WTC11 (cell line): ENCODE measurements around the gene ADPRS. TPM values are rescaled to one million over a fixed set of nuclear protein-coding genes. Genes with fewer than 3 reads are reported as not detected.

Experiments used
- ATAC-seq: fragments of 200-7000 bp; cut with Tn5 transposase; 2 replicates; pipeline ENCODE4 v1.10.0; 2021; ENCODE audit warnings: mild to moderate bottlenecking, moderate library complexity
- CTCF ChIA-PET: fragments of 300-600 bp; sonication (Branson Sonifier 250); formaldehyde crosslinking; loops from one replicate; lab custom pipeline; 2021; ENCODE audit warnings: antibody characterized with exemption; lab: Charles Lee
- POLR2A ChIA-PET: fragments of 350-600 bp; sonication (Branson Sonifier 250); formaldehyde crosslinking; loops from one replicate; lab custom pipeline; 2021; ENCODE audit warnings: antibody characterized with exemption; lab: Charles Lee
- DNase-seq: peaks from one replicate; pipeline ENCODE4 v3.0.0; 2021; ENCODE audit warnings: low spot score
- H3K27ac Mint-ChIP-seq: 2 replicates; pipeline ENCODE4 v1.8.0; 2021; ENCODE audit warnings: mixed read lengths
- H3K27me3 Mint-ChIP-seq: 2 replicates; pipeline ENCODE4 v1.8.0; 2021; ENCODE audit warnings: low read depth, mild to moderate bottlenecking, moderate library complexity, mixed read lengths
- H3K36me3 Mint-ChIP-seq: 2 replicates; pipeline ENCODE4 v1.8.0; 2021; ENCODE audit warnings: mixed read lengths
- H3K4me1 Mint-ChIP-seq: 2 replicates; pipeline ENCODE4 v1.8.0; 2022; ENCODE audit warnings: mixed read lengths
- H3K4me3 Mint-ChIP-seq: 2 replicates; pipeline ENCODE4 v1.8.0; 2021; ENCODE audit warnings: mild to moderate bottlenecking, moderate library complexity, mixed read lengths
- H3K9me3 Mint-ChIP-seq: 2 replicates; pipeline ENCODE4 v1.8.0; 2021; ENCODE audit warnings: mixed read lengths
- AFF4 ChIP-seq: sonication (generic); formaldehyde crosslinking; IDR thresholded peaks from 2 replicates; pipeline ENCODE4 v1.8.1; 2023; ENCODE audit warnings: mild to moderate bottlenecking, missing genetic modification reagents, borderline replicate concordance
- ETV6 ChIP-seq: sonication (generic); formaldehyde crosslinking; IDR thresholded peaks from 2 replicates; pipeline ENCODE4 v1.8.1; 2022; ENCODE audit warnings: mild to moderate bottlenecking, missing genetic modification reagents
- IRF2 ChIP-seq: sonication (generic); formaldehyde crosslinking; IDR thresholded peaks from 2 replicates; pipeline ENCODE4 v1.8.0; 2022; ENCODE audit warnings: low read depth, missing genetic modification reagents, borderline replicate concordance
- NFE2L1 ChIP-seq: sonication (generic); formaldehyde crosslinking; IDR thresholded peaks from 2 replicates; pipeline ENCODE4 v1.8.1; 2023; ENCODE audit warnings: missing genetic modification reagents
- PREB ChIP-seq: sonication (generic); formaldehyde crosslinking; IDR thresholded peaks from 2 replicates; pipeline ENCODE4 v1.8.1; 2022; ENCODE audit warnings: mild to moderate bottlenecking, missing genetic modification reagents, moderate library complexity, borderline replicate concordance
- RELA ChIP-seq: sonication (generic); formaldehyde crosslinking; IDR thresholded peaks from 2 replicates; pipeline ENCODE4 v1.8.1; 2022; ENCODE audit warnings: missing genetic modification reagents, mild to moderate bottlenecking, borderline replicate concordance
- ZNF232 ChIP-seq: sonication (generic); formaldehyde crosslinking; IDR thresholded peaks from 2 replicates; pipeline ENCODE4 v1.8.0; 2022; ENCODE audit warnings: mild to moderate bottlenecking, missing genetic modification reagents
- ZNF317 ChIP-seq: sonication (generic); formaldehyde crosslinking; IDR thresholded peaks from 2 replicates; pipeline ENCODE4 v1.8.1; 2023; ENCODE audit warnings: low read depth, mild to moderate bottlenecking, moderate library complexity, missing genetic modification reagents, borderline replicate concordance
- total RNA-seq: library from RNA; stranded (reverse); gene quantifications from 3 replicates; pipeline ENCODE4 v1.2.3, GENCODE V29; 2021
- TF ChIP-seq, protein P1 (sequence below): sonication (generic); formaldehyde crosslinking; IDR thresholded peaks from 2 replicates; pipeline ENCODE4 v1.8.1; 2023; ENCODE audit warnings: mild to moderate bottlenecking, missing genetic modification reagents
- TF ChIP-seq, protein P2 (sequence below): sonication (generic); formaldehyde crosslinking; IDR thresholded peaks from 2 replicates; pipeline ENCODE4 v1.8.1; 2023; ENCODE audit warnings: mild to moderate bottlenecking, missing genetic modification reagents
- TF ChIP-seq, protein P3 (sequence below): fragments of 200-600 bp; IDR thresholded peaks from 2 replicates; pipeline ENCODE4 v1.8.0; 2022; ENCODE audit warnings: antibody characterized with exemption
- TF ChIP-seq, protein P4 (sequence below): fragments of 250-450 bp; sonication (Bioruptor Pico); IDR thresholded peaks from 2 replicates; pipeline ENCODE4 v1.9.0; 2021; ENCODE audit warnings: mild to moderate bottlenecking
- TF ChIP-seq, protein P5 (sequence below): sonication (generic); formaldehyde crosslinking; IDR thresholded peaks from 2 replicates; pipeline ENCODE4 v1.8.0; 2022; ENCODE audit warnings: missing genetic modification reagents

The ADPRS gene
- total RNA-seq, 1 experiment from 2014 or later = 32.7 TPM

DNA sequence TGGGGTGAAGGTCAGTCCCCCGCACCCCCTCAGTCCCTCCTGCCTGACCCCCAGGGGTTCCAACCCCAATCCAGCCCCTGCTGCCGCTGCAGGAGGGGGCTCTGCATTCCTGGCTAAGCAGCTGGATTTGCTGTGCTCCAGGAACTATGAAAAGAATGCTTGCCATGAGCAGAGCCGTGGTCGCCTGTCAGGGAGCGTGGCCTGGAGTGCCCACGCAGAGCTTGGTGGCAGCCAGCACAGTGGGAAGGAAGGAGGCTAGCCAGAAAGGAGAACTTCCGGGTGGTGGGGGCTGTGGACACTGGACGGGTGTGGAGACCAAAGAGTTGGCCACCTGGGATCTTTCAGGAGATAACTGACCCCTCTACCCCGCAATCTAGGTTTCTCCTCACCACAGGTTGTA is 30.8 kb downstream of the ADPRS start (continued):
- TF ChIP-seq, protein P1, sequence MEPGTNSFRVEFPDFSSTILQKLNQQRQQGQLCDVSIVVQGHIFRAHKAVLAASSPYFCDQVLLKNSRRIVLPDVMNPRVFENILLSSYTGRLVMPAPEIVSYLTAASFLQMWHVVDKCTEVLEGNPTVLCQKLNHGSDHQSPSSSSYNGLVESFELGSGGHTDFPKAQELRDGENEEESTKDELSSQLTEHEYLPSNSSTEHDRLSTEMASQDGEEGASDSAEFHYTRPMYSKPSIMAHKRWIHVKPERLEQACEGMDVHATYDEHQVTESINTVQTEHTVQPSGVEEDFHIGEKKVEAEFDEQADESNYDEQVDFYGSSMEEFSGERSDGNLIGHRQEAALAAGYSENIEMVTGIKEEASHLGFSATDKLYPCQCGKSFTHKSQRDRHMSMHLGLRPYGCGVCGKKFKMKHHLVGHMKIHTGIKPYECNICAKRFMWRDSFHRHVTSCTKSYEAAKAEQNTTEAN (CRISPR knock-in tag) = no peak
- TF ChIP-seq ZNF317 (CRISPR knock-in tag) (no peak), NFE2L1 (CRISPR knock-in tag) (no peak), AFF4 (CRISPR knock-in tag) (no peak), ETV6 (CRISPR knock-in tag) (no peak), IRF2 (CRISPR knock-in tag) (no peak), PREB (CRISPR knock-in tag) (no peak)
- TF ChIP-seq, protein P2, sequence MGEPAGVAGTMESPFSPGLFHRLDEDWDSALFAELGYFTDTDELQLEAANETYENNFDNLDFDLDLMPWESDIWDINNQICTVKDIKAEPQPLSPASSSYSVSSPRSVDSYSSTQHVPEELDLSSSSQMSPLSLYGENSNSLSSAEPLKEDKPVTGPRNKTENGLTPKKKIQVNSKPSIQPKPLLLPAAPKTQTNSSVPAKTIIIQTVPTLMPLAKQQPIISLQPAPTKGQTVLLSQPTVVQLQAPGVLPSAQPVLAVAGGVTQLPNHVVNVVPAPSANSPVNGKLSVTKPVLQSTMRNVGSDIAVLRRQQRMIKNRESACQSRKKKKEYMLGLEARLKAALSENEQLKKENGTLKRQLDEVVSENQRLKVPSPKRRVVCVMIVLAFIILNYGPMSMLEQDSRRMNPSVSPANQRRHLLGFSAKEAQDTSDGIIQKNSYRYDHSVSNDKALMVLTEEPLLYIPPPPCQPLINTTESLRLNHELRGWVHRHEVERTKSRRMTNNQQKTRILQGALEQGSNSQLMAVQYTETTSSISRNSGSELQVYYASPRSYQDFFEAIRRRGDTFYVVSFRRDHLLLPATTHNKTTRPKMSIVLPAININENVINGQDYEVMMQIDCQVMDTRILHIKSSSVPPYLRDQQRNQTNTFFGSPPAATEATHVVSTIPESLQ (CRISPR knock-in tag) = no peak
- TF ChIP-seq, protein P3, sequence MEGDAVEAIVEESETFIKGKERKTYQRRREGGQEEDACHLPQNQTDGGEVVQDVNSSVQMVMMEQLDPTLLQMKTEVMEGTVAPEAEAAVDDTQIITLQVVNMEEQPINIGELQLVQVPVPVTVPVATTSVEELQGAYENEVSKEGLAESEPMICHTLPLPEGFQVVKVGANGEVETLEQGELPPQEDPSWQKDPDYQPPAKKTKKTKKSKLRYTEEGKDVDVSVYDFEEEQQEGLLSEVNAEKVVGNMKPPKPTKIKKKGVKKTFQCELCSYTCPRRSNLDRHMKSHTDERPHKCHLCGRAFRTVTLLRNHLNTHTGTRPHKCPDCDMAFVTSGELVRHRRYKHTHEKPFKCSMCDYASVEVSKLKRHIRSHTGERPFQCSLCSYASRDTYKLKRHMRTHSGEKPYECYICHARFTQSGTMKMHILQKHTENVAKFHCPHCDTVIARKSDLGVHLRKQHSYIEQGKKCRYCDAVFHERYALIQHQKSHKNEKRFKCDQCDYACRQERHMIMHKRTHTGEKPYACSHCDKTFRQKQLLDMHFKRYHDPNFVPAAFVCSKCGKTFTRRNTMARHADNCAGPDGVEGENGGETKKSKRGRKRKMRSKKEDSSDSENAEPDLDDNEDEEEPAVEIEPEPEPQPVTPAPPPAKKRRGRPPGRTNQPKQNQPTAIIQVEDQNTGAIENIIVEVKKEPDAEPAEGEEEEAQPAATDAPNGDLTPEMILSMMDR = no peak

- H3K27ac Mint-ChIP-seq = no peak overlapping the region
- ChIA-PET POLR2A (no interaction called here), CTCF (interaction anchor here (0.6 to 1.6 kb wide), 3 partner anchors 12 to 25 kb away, joined by 3 to 8 read pairs (median 3); no protein-coding TSS in a partner anchor)
- DNase-seq (no peak), ATAC-seq (no peak)
- no peaks in the 10 kb centered on the region for H3K36me3 Mint-ChIP-seq
- H3K27me3 Mint-ChIP-seq = peaks cover 40% of the 10 kb centered on the region
- no peaks in the 10 kb centered on the region for H3K9me3 Mint-ChIP-seq
- TF ChIP-seq ZNF232 (CRISPR knock-in tag) = no peak
- TF ChIP-seq, protein P4, sequence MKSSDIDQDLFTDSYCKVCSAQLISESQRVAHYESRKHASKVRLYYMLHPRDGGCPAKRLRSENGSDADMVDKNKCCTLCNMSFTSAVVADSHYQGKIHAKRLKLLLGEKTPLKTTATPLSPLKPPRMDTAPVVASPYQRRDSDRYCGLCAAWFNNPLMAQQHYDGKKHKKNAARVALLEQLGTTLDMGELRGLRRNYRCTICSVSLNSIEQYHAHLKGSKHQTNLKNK (CRISPR knock-in tag) = no peak
- no peak for TF ChIP-seq RELA
- TF ChIP-seq, protein P5, sequence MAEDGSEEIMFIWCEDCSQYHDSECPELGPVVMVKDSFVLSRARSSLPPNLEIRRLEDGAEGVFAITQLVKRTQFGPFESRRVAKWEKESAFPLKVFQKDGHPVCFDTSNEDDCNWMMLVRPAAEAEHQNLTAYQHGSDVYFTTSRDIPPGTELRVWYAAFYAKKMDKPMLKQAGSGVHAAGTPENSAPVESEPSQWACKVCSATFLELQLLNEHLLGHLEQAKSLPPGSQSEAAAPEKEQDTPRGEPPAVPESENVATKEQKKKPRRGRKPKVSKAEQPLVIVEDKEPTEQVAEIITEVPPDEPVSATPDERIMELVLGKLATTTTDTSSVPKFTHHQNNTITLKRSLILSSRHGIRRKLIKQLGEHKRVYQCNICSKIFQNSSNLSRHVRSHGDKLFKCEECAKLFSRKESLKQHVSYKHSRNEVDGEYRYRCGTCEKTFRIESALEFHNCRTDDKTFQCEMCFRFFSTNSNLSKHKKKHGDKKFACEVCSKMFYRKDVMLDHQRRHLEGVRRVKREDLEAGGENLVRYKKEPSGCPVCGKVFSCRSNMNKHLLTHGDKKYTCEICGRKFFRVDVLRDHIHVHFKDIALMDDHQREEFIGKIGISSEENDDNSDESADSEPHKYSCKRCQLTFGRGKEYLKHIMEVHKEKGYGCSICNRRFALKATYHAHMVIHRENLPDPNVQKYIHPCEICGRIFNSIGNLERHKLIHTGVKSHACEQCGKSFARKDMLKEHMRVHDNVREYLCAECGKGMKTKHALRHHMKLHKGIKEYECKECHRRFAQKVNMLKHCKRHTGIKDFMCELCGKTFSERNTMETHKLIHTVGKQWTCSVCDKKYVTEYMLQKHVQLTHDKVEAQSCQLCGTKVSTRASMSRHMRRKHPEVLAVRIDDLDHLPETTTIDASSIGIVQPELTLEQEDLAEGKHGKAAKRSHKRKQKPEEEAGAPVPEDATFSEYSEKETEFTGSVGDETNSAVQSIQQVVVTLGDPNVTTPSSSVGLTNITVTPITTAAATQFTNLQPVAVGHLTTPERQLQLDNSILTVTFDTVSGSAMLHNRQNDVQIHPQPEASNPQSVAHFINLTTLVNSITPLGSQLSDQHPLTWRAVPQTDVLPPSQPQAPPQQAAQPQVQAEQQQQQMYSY = no peak
- no peak overlapping the region for H3K4me3 Mint-ChIP-seq
- peaks cover 13% of the 10 kb centered on the region for H3K4me1 Mint-ChIP-seq
These were observed 33.7 kb downstream of the ADPRS start for GRCh38 chr1:36122062-36123030.
